Prostate gland (tissue), 2 donors: ENCODE results near the gene TRMT2B.

Experiments used
- CTCF ChIP-seq, 4 experiments: fragments of 200-600 bp in 2 of 4; fragments of 450-650 bp in 2 of 4; sonication (generic) in 2 of 4; IDR thresholded peaks; 1 replicate in 3 of 4; 2 replicates in 1 of 4; pipeline ENCODE4 v1.5.1; 2016 to 2019; ENCODE audit warnings: antibody characterized with exemption in 4 of 4, mild to moderate bottlenecking in 2 of 4, moderate library complexity in 2 of 4
- POLR2A ChIP-seq: fragments of 450-650 bp; IDR thresholded peaks from one replicate; pipeline ENCODE4 v1.6.1; 2016; ENCODE audit warnings: antibody characterized with exemption, mild to moderate bottlenecking

- TF ChIP-seq CTCF (IDR thresholded peaks at IDR 0.05): no peak
- no peak for TF ChIP-seq POLR2A
Measured at GRCh38 chrX:101040197-101040596, 11.7 kb downstream of the TRMT2B start.
